K562 (cell line): ENCODE data around the gene CENPV. TPM values are rescaled to one million over a fixed set of nuclear protein-coding genes. Genes with fewer than 3 reads are reported as not detected.

Source experiments
- BHLHE40 ChIP-seq: IDR thresholded peaks from 2 replicates; pipeline ENCODE4 v1.6.1; 2011; ENCODE audit warnings: low read length, improper control_type of control experiment
- EHMT2 ChIP-seq: fragments of 450-650 bp; IDR thresholded peaks from 2 replicates; pipeline ENCODE4 v1.6.1; 2018; ENCODE audit warnings: antibody characterized with exemption
- ETS2 ChIP-seq: IDR thresholded peaks from 2 replicates; pipeline ENCODE4 v1.6.1; 2016; ENCODE audit warnings: borderline replicate concordance, missing genetic modification characterization, mild to moderate bottlenecking, moderate library complexity, missing compliant biosample characterization; ENCODE audit not compliant: poor library complexity, severe bottlenecking
- FOXA3 ChIP-seq, 2 experiments: fragments of 450-650 bp in 1 of 2; sonication (generic) in 1 of 2; formaldehyde crosslinking; IDR thresholded peaks in 1 of 2; conservative IDR thresholded peaks in 1 of 2; 2 replicates each; pipeline versions ENCODE4 v1.4.0 to v1.8.0; 2020 to 2022; ENCODE audit warnings: mild to moderate bottlenecking in 2 of 2, missing genetic modification reagents in 1 of 2
- HMG20B ChIP-seq: fragments of 250-450 bp; sonication (Bioruptor Pico); IDR thresholded peaks from 2 replicates; pipeline ENCODE4 v1.5.0; 2021; ENCODE audit warnings: mild to moderate bottlenecking
- HMGN3 ChIP-seq: IDR thresholded peaks from 2 replicates; pipeline ENCODE4 v1.6.1; 2011; ENCODE audit warnings: borderline replicate concordance, low read depth, mild to moderate bottlenecking, mixed read lengths, low read length; ENCODE audit not compliant: insufficient read length; ENCODE audit errors: extremely low read depth
- RB1 ChIP-seq: fragments of 450-650 bp; IDR thresholded peaks from 2 replicates; pipeline ENCODE4 v1.6.1; 2017; ENCODE audit warnings: low read depth, mild to moderate bottlenecking
- SMAD2 ChIP-seq: fragments of 150-350 bp; IDR thresholded peaks from 2 replicates; pipeline ENCODE4 v1.6.1; 2014; ENCODE audit warnings: low read depth, mild to moderate bottlenecking, low read length
- TCF7 ChIP-seq: sonication (generic); IDR thresholded peaks from 2 replicates; pipeline ENCODE4 v1.6.1; 2016; ENCODE audit warnings: antibody characterized with exemption, borderline replicate concordance
- polyA plus RNA-seq, 8 experiments: library from polyadenylated mRNA; depleted of rRNA in 4 of 8; stranded (reverse) in 5 of 8; unstranded in 3 of 8; fragments of >200 nt; fragmentation: Nextera tagmentation in 2 of 8; fragmentation: Illumina TruSeq in 1 of 8; extraction: Ambion mirVana in 2 of 8; extraction: Trizol in 1 of 8; gene quantifications; 2 replicates each; pipeline versions ENCODE4 v1.2.1 to v1.2.3, GENCODE V29; 2011 to 2014; ENCODE audit warnings: inconsistent platforms in 1 of 8, missing spikeins in 1 of 8
- total RNA-seq, 7 experiments: library from RNA; depleted of rRNA in 6 of 7; stranded (reverse); fragments of >200 nt in 6 of 7; fragmentation: Illumina TruSeq in 2 of 7; extraction: Trizol in 2 of 7; gene quantifications; 2 replicates each; pipeline versions ENCODE4 v1.2.1 to v1.2.3, GENCODE V29; 2011 to 2021; ENCODE audit warnings: low replicate concordance in 1 of 7
- TF ChIP-seq, protein P1 (sequence below), 2 experiments: fragments of 250-450 bp in 1 of 2; fragments of 450-650 bp in 1 of 2; sonication (Bioruptor Pico) in 1 of 2; IDR thresholded peaks; 2 replicates each; pipeline versions ENCODE4 v1.6.1 to v1.8.0; 2016 to 2021; ENCODE audit warnings: mild to moderate bottlenecking in 2 of 2, moderate library complexity in 2 of 2, missing compliant biosample characterization in 1 of 2, missing genetic modification characterization in 1 of 2
- TF ChIP-seq, protein P2 (sequence below): fragments of 200-600 bp; sonication (generic); IDR thresholded peaks from one replicate; pipeline ENCODE4 v1.6.1; 2012; ENCODE audit warnings: mild to moderate bottlenecking, low read depth, low read length, inconsistent platforms
- TF ChIP-seq, protein P3 (sequence below): sonication (generic); formaldehyde crosslinking; IDR thresholded peaks from 2 replicates; pipeline ENCODE4 v1.8.1; 2022; ENCODE audit warnings: missing genetic modification reagents

Gene CENPV
- total and polyA plus RNA-seq, 9 of the 15 experiments (the other 6 are each of a cell fraction or from before 2014, with no cell fraction given) = 17.8 to 131 (median 89.3) TPM

DNA sequence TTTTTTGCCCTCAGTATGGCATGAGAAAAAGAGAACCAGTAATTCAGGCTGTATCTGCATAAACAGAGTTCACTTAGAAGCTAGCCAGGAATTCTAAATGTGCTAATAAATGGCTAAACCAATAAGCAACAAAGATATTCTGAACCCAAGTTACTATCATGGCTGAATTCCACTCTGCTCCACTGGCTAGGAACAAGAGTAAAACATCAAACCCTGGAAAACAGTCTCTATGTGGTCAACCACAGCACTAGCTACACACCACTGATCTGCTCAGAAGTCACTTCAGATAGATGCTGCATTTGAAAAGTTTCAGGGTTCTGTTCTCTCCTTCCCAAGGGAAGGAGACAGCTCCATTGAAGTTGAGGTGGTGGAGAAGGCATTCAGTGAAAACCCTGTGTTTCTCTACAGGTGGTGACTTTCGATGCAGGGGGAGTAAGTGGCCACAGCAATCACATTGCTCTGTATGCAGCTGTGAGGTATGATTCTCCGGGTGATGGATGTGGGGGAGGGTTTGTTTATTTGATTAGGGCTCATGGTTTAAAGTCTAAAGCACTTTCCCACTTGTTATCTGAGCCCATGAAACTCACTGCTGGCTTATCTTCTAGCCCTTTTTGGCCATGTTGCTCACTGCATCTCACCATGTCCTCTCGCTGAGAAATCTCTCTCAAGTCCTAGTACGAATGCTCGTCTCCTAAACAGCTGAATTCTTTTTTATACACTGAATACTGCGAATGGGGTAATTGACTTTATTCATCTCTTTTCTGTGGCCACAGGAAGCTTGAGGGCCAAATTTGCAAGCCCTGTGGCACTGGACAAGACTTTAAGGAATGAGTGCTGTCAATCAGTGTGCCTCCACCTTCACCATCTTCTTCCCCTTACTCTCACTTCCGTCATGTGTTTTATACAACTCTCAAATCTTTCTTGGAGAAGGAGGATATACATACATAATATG lies 39.9 kb downstream of the CENPV start (continued):
- TF ChIP-seq, protein P1, sequence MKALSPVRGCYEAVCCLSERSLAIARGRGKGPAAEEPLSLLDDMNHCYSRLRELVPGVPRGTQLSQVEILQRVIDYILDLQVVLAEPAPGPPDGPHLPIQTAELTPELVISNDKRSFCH (CRISPR knock-in tag; IDR thresholded peaks at IDR 0.05) = no peak
- TF ChIP-seq, protein P1 (tag; IDR thresholded peaks at IDR 0.05) = peak; percentile 65; the same call in 1 of the 2 replicates
- peak; percentile 32; the same call in 1 of the 2 replicates for TF ChIP-seq BHLHE40
- TF ChIP-seq HMGN3 = peak; percentile 57
- no peak for TF ChIP-seq SMAD2
- TF ChIP-seq RB1 = 0 out of 2 replicates have a peak, but pooled peaks have one; percentile 40
- peak; percentile 76 to 81 for TF ChIP-seq FOXA3 (CRISPR knock-in tag; conservative IDR thresholded peaks at IDR 0.05 in 1 of 2, IDR thresholded peaks at IDR 0.05 in 1 of 2)
- TF ChIP-seq ETS2 (tag) = no peak
- TF ChIP-seq, protein P2, sequence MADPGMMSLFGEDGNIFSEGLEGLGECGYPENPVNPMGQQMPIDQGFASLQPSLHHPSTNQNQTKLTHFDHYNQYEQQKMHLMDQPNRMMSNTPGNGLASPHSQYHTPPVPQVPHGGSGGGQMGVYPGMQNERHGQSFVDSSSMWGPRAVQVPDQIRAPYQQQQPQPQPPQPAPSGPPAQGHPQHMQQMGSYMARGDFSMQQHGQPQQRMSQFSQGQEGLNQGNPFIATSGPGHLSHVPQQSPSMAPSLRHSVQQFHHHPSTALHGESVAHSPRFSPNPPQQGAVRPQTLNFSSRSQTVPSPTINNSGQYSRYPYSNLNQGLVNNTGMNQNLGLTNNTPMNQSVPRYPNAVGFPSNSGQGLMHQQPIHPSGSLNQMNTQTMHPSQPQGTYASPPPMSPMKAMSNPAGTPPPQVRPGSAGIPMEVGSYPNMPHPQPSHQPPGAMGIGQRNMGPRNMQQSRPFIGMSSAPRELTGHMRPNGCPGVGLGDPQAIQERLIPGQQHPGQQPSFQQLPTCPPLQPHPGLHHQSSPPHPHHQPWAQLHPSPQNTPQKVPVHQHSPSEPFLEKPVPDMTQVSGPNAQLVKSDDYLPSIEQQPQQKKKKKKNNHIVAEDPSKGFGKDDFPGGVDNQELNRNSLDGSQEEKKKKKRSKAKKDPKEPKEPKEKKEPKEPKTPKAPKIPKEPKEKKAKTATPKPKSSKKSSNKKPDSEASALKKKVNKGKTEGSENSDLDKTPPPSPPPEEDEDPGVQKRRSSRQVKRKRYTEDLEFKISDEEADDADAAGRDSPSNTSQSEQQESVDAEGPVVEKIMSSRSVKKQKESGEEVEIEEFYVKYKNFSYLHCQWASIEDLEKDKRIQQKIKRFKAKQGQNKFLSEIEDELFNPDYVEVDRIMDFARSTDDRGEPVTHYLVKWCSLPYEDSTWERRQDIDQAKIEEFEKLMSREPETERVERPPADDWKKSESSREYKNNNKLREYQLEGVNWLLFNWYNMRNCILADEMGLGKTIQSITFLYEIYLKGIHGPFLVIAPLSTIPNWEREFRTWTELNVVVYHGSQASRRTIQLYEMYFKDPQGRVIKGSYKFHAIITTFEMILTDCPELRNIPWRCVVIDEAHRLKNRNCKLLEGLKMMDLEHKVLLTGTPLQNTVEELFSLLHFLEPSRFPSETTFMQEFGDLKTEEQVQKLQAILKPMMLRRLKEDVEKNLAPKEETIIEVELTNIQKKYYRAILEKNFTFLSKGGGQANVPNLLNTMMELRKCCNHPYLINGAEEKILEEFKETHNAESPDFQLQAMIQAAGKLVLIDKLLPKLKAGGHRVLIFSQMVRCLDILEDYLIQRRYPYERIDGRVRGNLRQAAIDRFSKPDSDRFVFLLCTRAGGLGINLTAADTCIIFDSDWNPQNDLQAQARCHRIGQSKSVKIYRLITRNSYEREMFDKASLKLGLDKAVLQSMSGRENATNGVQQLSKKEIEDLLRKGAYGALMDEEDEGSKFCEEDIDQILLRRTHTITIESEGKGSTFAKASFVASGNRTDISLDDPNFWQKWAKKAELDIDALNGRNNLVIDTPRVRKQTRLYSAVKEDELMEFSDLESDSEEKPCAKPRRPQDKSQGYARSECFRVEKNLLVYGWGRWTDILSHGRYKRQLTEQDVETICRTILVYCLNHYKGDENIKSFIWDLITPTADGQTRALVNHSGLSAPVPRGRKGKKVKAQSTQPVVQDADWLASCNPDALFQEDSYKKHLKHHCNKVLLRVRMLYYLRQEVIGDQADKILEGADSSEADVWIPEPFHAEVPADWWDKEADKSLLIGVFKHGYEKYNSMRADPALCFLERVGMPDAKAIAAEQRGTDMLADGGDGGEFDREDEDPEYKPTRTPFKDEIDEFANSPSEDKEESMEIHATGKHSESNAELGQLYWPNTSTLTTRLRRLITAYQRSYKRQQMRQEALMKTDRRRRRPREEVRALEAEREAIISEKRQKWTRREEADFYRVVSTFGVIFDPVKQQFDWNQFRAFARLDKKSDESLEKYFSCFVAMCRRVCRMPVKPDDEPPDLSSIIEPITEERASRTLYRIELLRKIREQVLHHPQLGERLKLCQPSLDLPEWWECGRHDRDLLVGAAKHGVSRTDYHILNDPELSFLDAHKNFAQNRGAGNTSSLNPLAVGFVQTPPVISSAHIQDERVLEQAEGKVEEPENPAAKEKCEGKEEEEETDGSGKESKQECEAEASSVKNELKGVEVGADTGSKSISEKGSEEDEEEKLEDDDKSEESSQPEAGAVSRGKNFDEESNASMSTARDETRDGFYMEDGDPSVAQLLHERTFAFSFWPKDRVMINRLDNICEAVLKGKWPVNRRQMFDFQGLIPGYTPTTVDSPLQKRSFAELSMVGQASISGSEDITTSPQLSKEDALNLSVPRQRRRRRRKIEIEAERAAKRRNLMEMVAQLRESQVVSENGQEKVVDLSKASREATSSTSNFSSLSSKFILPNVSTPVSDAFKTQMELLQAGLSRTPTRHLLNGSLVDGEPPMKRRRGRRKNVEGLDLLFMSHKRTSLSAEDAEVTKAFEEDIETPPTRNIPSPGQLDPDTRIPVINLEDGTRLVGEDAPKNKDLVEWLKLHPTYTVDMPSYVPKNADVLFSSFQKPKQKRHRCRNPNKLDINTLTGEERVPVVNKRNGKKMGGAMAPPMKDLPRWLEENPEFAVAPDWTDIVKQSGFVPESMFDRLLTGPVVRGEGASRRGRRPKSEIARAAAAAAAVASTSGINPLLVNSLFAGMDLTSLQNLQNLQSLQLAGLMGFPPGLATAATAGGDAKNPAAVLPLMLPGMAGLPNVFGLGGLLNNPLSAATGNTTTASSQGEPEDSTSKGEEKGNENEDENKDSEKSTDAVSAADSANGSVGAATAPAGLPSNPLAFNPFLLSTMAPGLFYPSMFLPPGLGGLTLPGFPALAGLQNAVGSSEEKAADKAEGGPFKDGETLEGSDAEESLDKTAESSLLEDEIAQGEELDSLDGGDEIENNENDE = no peak
- no peak for TF ChIP-seq HMG20B (CRISPR knock-in tag)
- TF ChIP-seq, protein P3, sequence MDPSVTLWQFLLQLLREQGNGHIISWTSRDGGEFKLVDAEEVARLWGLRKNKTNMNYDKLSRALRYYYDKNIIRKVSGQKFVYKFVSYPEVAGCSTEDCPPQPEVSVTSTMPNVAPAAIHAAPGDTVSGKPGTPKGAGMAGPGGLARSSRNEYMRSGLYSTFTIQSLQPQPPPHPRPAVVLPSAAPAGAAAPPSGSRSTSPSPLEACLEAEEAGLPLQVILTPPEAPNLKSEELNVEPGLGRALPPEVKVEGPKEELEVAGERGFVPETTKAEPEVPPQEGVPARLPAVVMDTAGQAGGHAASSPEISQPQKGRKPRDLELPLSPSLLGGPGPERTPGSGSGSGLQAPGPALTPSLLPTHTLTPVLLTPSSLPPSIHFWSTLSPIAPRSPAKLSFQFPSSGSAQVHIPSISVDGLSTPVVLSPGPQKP (CRISPR knock-in tag) = no peak
- TF ChIP-seq EHMT2 = 0 out of 2 replicates have a peak, but pooled peaks have one; percentile 25
- 0 out of 2 replicates have a peak, but pooled peaks have one; percentile 66 for TF ChIP-seq TCF7
